Activated T-helper 17 cell treated with anti-CD3 and anti-CD28 coated beads, Interleukin-2, amount 50 U/mL, for 72 hours (primary cell): ENCODE measurements around the gene KIF24. TPM values are rescaled to one million over a fixed set of nuclear protein-coding genes. Genes with fewer than 3 reads are reported as not detected.
"Not testable (repeated sequence)": the region's sequence is repeated elsewhere in the genome, so short reads cannot be mapped to it uniquely, and the experiment has no call there.

Source experiments
- ATAC-seq: fragments of 150-1000 bp; cut with Tn5 transposase; replicated peaks from 2 replicates; pipeline ENCODE4 v1.10.0; 2021; ENCODE audit warnings: mild to moderate bottlenecking, moderate library complexity
- H3K27ac Mint-ChIP-seq: one replicate; pipeline ENCODE4 v1.8.0; 2022; ENCODE audit warnings: mixed read lengths
- H3K27me3 Mint-ChIP-seq: one replicate; pipeline ENCODE4 v1.8.0; 2022; ENCODE audit warnings: mixed read lengths
- H3K36me3 Mint-ChIP-seq: one replicate; pipeline ENCODE4 v1.8.0; 2022; ENCODE audit warnings: low read depth, mild to moderate bottlenecking, mixed read lengths
- H3K4me1 Mint-ChIP-seq: one replicate; pipeline ENCODE4 v1.8.0; 2022; ENCODE audit warnings: mixed read lengths
- H3K4me3 Mint-ChIP-seq: one replicate; pipeline ENCODE4 v1.8.0; 2022; ENCODE audit warnings: mild to moderate bottlenecking, mixed read lengths
- H3K9me3 Mint-ChIP-seq: one replicate; pipeline ENCODE4 v1.8.0; 2022; ENCODE audit warnings: mixed read lengths
- total RNA-seq, 2 donors: library from RNA; stranded (reverse); gene quantifications; one replicate each; pipeline ENCODE4 v1.2.3, GENCODE V29; 2022

The KIF24 gene
- total RNA-seq, 2 donors from 2014 or later: 4.9 to 7.1 TPM

DNA sequence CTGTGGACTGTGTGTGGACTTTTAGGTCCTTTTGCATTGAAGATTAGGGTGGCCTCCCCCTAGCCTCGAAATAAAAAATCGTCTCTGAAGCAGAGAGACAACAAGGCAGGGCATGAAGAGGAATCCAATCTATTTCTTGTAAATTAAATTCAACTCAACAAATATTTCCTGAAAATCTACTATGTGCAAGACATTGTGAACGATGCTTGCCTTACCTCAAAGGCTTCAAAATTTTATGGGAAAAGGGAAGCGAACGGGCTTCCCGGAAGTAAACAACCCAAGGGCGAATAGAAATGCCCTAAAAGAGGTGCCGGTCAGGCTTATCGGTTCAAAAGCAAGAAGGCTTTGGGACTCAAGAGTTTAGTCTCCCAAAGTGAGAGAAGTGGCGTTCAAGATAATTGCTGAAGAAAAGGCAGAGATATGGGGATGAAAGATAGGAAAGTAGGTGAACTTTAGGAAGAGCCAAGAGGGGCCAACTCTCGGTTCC, 525 bp downstream of the KIF24 start:
- Mint-ChIP-seq H3K27ac (peak overlapping the region; percentile 99), H3K36me3 (peaks cover 13% of the 10 kb centered on the region), H3K9me3 (no peaks in the 10 kb centered on the region), H3K4me1 (peaks cover 24% of the 10 kb centered on the region), H3K4me3 (peak overlapping the region; percentile 98), H3K27me3 (no peaks in the 10 kb centered on the region)
- ATAC-seq: no peak

- peak overlapping the region; percentile 34 for H3K27ac Mint-ChIP-seq
- ATAC-seq: no peak
- H3K4me1 Mint-ChIP-seq: peaks cover 12% of the 10 kb centered on the region
- H3K4me3 Mint-ChIP-seq: no peak overlapping the region
- no peaks in the 10 kb centered on the region for H3K9me3 Mint-ChIP-seq
- H3K36me3 Mint-ChIP-seq: peaks cover 13% of the 10 kb centered on the region
- no peaks in the 10 kb centered on the region for H3K27me3 Mint-ChIP-seq
Observed at GRCh38 chr9:34326690-34327089, 2.4 kb downstream of the KIF24 start.

- H3K4me1 Mint-ChIP-seq: peaks cover 11% of the 10 kb centered on the region
- H3K9me3 Mint-ChIP-seq: no peaks in the 10 kb centered on the region
- ATAC-seq: no peak
- no peak overlapping the region for H3K27ac Mint-ChIP-seq
- no peaks in the 10 kb centered on the region for H3K36me3 Mint-ChIP-seq
- H3K27me3 Mint-ChIP-seq: no peaks in the 10 kb centered on the region
- H3K4me3 Mint-ChIP-seq: no peak overlapping the region
Observed at GRCh38 chr9:34322899-34323591, 6.0 kb downstream of the KIF24 start.

DNA sequence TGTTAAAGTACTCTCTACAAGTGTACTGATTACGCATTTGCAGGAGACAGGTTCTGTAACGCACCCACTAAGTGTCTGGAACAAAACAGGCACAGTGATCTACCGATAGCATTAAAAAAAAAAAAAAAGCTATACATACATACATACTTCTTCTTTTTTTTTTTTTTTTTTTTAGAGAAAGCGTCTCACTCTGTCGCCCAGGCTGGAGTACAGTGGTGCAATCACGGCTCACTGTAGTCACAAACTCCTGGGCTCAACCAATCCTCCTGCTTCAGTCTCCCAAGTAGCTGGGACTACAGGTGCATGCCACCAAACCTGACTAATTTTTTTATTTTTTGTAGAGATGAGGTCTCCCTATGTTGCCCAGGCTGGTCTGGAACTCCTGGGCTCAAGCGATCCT, 7.6 kb downstream of the KIF24 start:
- H3K36me3 Mint-ChIP-seq: no peaks in the 10 kb centered on the region
- no peak overlapping the region for H3K4me3 Mint-ChIP-seq
- peaks cover 8% of the 10 kb centered on the region for H3K4me1 Mint-ChIP-seq
- no peaks in the 10 kb centered on the region for H3K27me3 Mint-ChIP-seq
- no peak for ATAC-seq
- H3K27ac Mint-ChIP-seq: no peak overlapping the region
- H3K9me3 Mint-ChIP-seq: no peaks in the 10 kb centered on the region

DNA sequence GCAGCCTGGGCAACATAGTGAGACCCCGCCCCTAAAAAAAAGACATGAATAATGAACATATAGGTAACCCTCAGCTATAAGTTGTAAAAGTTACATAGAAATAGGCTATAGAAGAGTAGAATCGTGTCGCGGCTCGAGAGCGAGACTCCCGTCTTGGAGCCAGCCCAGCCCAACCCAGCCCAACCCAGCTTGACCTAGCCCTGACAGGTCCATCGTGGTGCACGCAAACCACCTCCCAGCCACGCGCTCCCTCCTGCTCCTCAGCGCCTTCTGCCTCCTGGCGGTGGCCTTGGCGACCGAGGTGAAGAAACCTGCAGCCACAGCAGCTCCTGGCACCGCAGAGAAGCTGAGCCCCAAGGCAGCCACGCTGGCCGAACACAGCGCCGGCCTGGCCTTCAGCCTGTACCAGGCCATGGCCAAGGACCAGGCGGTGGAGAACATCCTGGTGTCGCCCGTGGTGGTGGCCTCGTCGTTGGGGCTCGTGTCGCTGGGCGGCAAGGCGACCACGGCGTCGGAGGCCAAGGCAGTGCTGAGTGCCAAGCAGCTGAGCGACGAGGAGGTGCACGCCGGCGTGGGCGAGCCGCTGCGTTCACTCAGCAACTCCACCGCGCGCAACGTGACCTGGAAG, 10.8 kb downstream of the KIF24 start:
- Mint-ChIP-seq H3K27ac (no peak overlapping the region), H3K36me3 (no peaks in the 10 kb centered on the region), H3K9me3 (no peaks in the 10 kb centered on the region), H3K4me3 (no peak overlapping the region), H3K4me1 (no peaks in the 10 kb centered on the region), H3K27me3 (no peaks in the 10 kb centered on the region)
- ATAC-seq: no peak

DNA sequence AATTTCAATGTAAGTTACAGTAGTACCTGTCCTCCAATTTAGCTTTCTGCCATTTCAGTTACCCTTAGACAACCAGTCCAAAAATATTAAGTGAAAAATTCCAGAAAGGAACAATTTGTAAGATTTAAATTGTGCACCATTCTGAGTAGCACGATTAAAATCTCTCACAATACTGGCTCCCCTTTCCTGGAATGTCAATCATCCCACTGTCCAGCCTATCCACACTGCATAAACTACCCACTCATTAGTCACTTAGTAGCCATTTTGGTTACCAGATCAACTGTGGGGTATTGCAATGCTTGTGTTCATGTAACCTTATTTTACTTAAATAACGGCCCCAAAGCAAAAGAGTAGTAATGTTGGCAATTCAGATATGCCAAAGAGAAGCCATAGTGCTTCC, 11.6 kb downstream of the KIF24 start:
- Mint-ChIP-seq H3K9me3 (no peaks in the 10 kb centered on the region), H3K4me3 (no peak overlapping the region), H3K27me3 (no peaks in the 10 kb centered on the region), H3K36me3 (no peaks in the 10 kb centered on the region), H3K27ac (no peak overlapping the region), H3K4me1 (no peaks in the 10 kb centered on the region)
- no peak for ATAC-seq

- Mint-ChIP-seq H3K36me3 (no peaks in the 10 kb centered on the region), H3K9me3 (no peaks in the 10 kb centered on the region), H3K4me1 (no peaks in the 10 kb centered on the region), H3K27ac (no peak overlapping the region), H3K4me3 (no peak overlapping the region), H3K27me3 (no peaks in the 10 kb centered on the region)
- ATAC-seq: no peak
Observed at GRCh38 chr9:34311499-34312185, 17.4 kb downstream of the KIF24 start.

DNA sequence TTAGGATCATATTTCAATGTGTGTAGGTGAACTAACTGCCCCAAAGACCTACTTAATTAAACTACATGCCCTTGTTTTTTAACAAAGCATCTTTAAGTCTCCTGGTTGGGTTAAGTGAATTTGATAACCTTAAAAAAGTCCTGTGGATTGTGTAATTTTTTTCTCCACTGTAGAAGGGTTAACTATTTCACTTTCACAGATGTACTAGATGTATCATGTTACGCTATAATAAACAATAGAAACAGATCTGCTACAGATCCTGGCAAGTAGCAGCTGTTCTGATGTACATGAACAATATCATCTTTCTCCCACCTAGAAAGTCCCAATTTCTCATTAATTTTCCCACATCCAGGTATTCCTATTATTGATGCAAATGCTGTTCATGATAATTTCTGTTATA, 18.9 kb downstream of the KIF24 start:
- Mint-ChIP-seq H3K4me1 (no peaks in the 10 kb centered on the region), H3K36me3 (no peaks in the 10 kb centered on the region), H3K4me3 (no peak overlapping the region), H3K27me3 (no peaks in the 10 kb centered on the region), H3K9me3 (no peaks in the 10 kb centered on the region), H3K27ac (no peak overlapping the region)
- ATAC-seq: no peak

- not testable (repeated sequence) for ATAC-seq, H3K4me1 Mint-ChIP-seq, H3K36me3 Mint-ChIP-seq, H3K27ac Mint-ChIP-seq, H3K27me3 Mint-ChIP-seq, H3K9me3 Mint-ChIP-seq, H3K4me3 Mint-ChIP-seq
Observed at GRCh38 chr9:34308316-34308715, 20.8 kb downstream of the KIF24 start.

DNA sequence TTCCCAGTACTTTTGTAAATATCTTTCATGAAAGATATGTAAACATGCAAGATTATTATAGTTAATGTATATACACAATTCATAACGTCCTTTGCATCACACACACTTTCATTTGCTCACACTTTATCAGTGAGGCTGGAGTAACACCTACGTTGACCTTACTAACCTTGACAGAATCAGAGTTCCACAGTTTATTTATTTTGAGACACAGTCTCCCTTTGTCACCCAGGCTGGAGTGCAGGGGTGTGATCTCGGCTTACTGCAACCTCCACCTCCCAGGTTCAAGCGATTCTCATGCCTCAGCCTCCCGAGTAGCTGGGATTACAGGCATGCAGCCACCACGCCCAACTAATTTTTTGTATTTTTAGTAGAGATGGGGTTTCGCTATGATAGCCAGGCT, 28.0 kb downstream of the KIF24 start:
- H3K9me3 Mint-ChIP-seq, H3K27ac Mint-ChIP-seq, H3K4me3 Mint-ChIP-seq, H3K4me1 Mint-ChIP-seq, ATAC-seq, H3K36me3 Mint-ChIP-seq, H3K27me3 Mint-ChIP-seq: not testable (repeated sequence)

- Mint-ChIP-seq H3K27ac (no peak overlapping the region), H3K4me1 (no peaks in the 10 kb centered on the region), H3K27me3 (no peaks in the 10 kb centered on the region), H3K4me3 (no peak overlapping the region), H3K9me3 (no peaks in the 10 kb centered on the region), H3K36me3 (no peaks in the 10 kb centered on the region)
- ATAC-seq: no peak
Observed at GRCh38 chr9:34292552-34292951, 36.5 kb downstream of the KIF24 start.

- Mint-ChIP-seq H3K9me3 (no peaks in the 10 kb centered on the region), H3K4me3 (no peak overlapping the region), H3K27ac (no peak overlapping the region), H3K27me3 (no peaks in the 10 kb centered on the region), H3K36me3 (no peaks in the 10 kb centered on the region), H3K4me1 (no peaks in the 10 kb centered on the region)
- ATAC-seq: no peak
Observed at GRCh38 chr9:34291423-34291822, 37.6 kb downstream of the KIF24 start.

DNA sequence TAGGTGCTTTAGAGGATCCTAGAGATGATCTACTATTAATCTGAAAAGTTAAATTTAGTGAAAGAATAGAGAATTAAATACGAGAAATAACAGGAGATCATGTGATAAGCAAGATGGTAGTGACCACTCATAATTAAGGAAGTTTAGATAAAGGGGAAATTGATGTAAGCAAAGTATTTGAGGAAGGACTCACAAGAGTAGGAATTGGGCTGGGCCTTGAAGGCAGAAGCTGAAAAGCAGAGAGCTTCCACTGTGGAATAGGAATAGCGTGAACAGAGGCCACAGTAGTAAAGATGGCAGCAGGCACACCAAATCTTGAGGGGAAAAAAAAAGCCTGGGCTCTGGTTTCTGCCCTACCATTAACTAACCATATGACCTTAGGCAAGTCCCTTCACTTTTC, 38.0 kb downstream of the KIF24 start:
- Mint-ChIP-seq H3K27ac (no peak overlapping the region), H3K36me3 (no peaks in the 10 kb centered on the region), H3K4me3 (no peak overlapping the region), H3K4me1 (no peaks in the 10 kb centered on the region), H3K9me3 (no peaks in the 10 kb centered on the region), H3K27me3 (no peaks in the 10 kb centered on the region)
- ATAC-seq: no peak

- no peak for ATAC-seq
- Mint-ChIP-seq H3K4me1 (no peaks in the 10 kb centered on the region), H3K36me3 (no peaks in the 10 kb centered on the region), H3K27ac (no peak overlapping the region), H3K4me3 (no peak overlapping the region), H3K9me3 (no peaks in the 10 kb centered on the region), H3K27me3 (no peaks in the 10 kb centered on the region)
Observed at GRCh38 chr9:34289159-34289558, 39.9 kb downstream of the KIF24 start.

DNA sequence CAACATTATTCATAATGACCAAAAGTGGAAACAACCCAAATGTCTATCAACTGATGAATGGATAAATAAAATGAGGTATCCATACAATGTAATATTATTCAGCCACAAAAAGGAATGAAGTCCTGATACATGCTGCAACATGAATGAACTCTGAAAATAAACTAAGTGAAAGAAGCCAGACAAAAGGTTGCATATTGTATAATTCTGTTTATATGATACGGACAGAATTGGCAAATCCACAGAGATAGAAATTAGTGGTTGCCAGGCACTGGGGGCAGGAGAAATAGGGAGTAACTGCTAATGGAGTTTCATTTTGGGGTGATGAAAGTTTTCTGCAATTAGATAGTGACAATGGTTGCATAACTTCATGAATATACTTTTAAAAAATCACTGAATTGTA, 47.0 kb downstream of the KIF24 start:
- H3K9me3 Mint-ChIP-seq: no peaks in the 10 kb centered on the region
- no peaks in the 10 kb centered on the region for H3K4me1 Mint-ChIP-seq
- H3K27ac Mint-ChIP-seq: no peak overlapping the region
- no peaks in the 10 kb centered on the region for H3K27me3 Mint-ChIP-seq
- H3K36me3 Mint-ChIP-seq: no peaks in the 10 kb centered on the region
- no peak overlapping the region for H3K4me3 Mint-ChIP-seq
- ATAC-seq: no peak
